NCI-H345 treated with DMSO at 0.1 percent for 48 hours (cell line): ENCODE measurements around the gene TMEM45B.
"Not testable (repeated sequence)": the region's sequence is repeated elsewhere in the genome, so short reads cannot be mapped to it uniquely, and the experiment has no call there.

Experiments
- DNase-seq: peaks from one replicate; lab custom pipeline; 2025; ENCODE audit not compliant: unreplicated experiment; lab: John Stamatoyannopoulos, UW

TMEM45B gene

DNA sequence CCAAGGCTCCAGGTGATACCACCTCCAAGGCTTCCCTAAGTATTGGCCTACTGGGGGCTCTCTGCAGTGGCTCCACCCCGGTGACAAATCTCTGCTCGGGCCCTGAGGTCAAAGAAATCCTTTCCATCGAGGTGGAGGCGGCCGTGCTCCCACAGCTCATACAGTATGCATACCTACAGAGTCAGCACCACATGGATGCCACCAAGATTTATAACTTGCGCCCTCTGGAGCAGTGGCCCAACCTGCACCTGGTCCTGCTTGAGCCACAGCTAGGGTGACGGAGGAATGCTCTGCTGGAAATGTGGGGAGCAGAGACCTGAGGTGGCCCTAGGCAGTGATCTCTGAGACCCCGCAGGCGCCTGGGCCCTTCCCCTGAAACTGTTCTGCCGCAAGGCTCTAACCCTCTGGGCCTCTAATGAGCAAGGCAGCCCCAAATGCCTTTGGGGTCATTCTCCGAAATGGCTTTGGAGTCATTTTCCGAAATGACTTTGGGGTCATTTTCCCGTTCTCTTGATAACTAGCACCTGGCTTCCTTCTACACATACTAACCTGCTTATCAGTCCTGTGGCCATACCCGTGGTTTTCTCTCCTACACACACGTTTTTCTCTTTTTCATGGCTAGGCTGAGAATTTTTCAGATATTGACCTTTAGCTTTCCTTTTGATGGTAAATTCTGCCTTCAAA is 33.9 kb downstream of the TMEM45B start:
- DNase-seq: no peak

DNA sequence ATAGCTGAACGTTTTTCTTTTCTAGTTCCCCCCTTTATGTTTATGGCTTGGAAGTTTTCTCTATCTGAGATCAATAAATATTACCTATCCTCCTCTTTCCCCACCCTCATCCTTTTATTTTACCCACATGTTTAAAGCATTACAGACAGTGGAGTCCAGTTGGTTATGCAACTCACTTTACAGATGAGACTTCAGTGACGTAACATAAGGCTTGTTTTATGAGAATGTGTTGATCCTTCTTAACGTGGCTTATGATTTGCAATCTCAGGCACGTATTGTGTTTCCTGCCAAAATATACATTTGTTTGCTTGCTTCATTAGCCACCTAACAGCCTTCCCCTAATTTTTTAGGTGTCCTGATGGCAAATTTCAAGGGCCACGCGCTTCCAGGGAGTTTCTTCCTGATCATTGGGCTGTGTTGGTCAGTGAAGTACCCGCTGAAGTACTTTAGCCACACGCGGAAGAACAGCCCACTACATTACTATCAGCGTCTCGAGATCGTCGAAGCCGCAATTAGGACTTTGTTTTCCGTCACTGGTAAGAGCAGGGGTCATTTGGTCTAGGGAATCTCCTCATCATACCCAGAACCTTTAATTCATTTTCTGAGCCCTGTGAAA is 36.6 kb downstream of the TMEM45B start:
- no peak for DNase-seq

GRCh38 chr11:129853518-129854231 is 38.0 kb downstream of the TMEM45B start:
- DNase-seq: peak; percentile 95

DNA sequence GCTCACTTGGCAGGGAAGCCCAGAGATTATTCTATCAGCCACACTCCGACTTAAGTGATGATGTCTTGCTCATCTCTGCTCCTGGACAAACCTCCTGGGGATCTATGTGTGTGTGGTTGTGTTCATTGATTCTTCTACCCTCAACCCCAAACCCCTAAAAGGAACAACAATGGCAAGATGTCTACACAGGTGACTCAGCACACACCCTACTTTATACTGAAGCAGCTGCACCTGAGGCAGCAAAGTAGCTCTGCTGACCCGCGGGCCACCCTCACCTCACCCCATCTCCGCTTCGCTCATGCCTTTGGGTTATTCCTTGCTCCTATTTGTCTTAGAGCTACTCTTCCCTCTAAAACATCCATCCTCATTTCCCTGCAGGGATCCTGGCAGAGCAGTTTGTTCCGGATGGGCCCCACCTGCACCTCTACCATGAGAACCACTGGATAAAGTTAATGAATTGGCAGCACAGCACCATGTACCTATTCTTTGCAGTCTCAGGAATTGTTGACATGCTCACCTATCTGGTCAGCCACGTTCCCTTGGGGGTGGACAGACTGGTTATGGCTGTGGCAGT is 38.7 kb downstream of the TMEM45B start:
- peak; percentile 49 for DNase-seq

GRCh38 chr11:129855086-129855485 is 39.4 kb downstream of the TMEM45B start:
- DNase-seq: no peak

DNA sequence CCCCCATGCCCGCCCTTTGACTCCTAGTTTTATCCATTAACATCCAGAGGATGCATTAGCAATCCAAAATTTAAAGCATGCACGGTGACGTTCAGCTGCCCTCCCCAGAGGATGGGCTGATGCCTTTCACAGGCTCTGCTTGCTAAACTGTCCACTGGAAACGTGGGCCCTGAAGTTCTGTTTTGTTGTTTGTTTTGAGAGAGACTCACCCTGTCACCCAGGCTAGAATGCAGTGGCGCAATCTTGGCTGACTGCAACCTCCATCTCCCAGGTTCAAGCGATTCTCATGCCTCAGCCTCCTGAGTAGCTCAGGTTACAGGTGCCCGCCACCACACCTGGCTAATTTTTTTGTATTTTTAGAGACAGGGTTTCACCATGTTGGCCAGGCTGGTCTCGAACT is 40.4 kb downstream of the TMEM45B start:
- DNase-seq: no peak

DNA sequence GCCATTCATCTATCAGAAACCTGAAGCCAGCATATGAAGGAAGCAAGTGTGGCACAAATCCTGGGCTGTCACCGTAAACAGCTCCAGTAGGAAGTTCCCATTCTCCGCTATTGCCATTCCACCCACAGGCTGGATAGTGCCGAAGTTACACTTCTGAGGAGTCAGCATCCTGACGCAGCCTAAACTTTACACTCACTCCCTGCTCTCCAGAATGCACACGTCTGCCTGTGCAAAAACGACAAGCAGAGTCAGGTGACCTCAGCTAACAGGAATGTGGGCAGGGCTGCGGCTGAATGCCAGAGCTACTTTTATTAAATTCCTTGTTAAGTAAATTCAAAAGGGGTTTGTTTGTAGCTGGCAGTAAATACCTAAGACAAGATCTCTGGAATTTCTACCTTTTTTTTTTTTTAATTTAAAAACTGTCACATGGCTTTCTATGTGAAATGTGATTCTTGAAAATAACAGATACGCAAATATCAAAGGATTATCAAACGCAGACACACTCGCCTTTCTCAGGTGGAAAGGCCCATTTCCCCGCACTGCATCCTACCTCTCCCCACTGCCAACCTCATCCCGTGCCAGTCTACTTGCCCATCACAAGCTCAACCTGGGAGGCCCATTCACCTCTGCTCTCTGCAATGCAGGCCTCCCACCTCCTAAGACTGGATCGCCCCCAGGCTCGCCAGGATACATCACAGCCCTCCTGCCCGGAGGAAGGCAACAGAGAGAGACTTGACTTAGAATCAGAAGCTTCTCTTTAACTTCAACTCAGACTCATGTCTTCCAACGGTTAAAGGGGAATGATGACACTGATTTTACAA is 46.3 kb downstream of the TMEM45B start:
- DNase-seq: no peak

DNA sequence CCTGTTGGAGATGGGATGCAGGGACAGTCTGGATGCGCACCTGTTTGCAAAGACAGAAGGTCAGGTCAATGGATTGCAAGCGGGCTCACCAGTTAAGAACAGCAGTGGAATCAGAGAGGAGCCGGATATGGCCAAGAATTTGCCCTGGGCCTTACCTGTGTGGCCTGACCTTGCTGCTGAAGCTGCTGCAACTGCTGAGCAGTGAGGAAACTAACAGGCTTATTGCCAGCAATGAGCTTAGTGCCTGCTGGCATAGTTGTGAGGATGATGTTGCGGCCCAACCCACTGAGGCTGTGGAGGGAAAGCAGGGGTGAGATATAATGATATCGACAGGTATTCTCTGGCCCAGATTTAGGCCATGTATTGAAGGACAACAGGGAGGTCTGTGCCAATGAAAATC is 49.2 kb downstream of the TMEM45B start:
- no peak for DNase-seq

GRCh38 chr11:129865701-129866100 is 50.1 kb downstream of the TMEM45B start:
- no peak for DNase-seq

GRCh38 chr11:129866311-129866710 is 50.7 kb downstream of the TMEM45B start:
- no peak for DNase-seq

DNA sequence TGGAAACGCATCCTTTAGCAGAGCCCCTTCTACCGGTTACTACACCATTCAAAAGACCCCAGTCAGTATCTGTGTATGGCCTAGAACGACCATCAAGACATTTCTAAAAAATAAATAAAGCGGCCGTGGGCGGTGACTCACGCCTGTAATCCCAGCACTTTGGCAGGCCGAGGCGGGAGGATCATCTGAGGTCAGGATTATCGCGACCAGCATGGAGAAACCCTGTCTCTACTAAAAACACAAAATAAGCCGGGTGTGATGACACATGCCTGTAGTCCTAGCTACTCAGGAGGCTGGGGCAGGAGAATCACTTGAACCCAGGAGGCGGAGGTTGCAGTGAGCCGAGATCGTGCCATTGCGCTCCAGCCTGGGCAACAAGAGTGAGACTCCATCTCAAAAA is 53.0 kb downstream of the TMEM45B start:
- DNase-seq: not testable (repeated sequence)

GRCh38 chr11:129871914-129872313 is 56.3 kb downstream of the TMEM45B start:
- no peak for DNase-seq

GRCh38 chr11:129880311-129880710 is 64.7 kb downstream of the TMEM45B start:
- no peak for DNase-seq

- no peak for DNase-seq
These were observed 66.0 kb downstream of the TMEM45B start for GRCh38 chr11:129881570-129882170.

- no peak for DNase-seq
These were observed 68.9 kb downstream of the TMEM45B start for GRCh38 chr11:129884581-129884980.

- no peak for DNase-seq
These were observed 69.7 kb downstream of the TMEM45B start for GRCh38 chr11:129885381-129885780.

- no peak for DNase-seq
These were observed 72.8 kb downstream of the TMEM45B start for GRCh38 chr11:129888451-129888850.

DNA sequence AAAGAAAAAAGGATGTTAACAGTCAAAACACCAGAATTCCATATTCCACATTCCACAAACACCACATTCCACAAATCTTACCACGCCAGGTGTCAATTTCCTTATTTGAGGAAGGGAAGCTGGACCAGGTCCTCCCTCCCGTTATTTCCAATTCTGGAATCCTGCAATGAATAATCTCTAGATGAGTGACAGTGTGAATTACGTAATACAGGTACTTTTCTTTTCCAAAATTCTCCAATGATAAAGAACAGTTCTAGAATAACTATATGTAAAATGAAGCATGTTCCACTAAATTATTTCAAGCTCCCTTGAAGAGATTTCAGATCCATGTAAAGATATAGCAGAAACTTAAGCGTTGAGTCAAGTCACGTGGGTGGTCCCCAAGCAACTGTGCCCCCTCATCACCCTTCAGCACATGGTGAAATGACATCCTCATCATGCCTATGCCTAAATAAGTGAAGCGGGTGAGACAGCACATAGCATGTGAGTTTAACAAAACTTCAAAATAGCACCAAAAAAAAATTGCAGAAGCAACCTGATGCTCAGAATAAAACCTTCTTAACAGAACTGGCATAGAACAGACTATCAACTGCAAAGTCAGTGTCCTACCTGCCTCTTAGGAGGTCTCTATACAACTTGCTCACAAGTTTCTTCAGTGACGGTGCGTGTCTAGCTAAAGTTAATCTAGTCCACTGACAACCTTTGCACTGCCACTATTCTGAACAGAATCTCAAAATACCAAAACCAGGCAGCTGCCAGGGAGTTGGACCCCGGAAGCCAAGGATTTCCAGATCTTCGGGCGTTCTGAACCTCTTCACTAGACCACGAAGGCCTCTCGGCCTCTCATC is 78.9 kb downstream of the TMEM45B start:
- no peak for DNase-seq

DNA sequence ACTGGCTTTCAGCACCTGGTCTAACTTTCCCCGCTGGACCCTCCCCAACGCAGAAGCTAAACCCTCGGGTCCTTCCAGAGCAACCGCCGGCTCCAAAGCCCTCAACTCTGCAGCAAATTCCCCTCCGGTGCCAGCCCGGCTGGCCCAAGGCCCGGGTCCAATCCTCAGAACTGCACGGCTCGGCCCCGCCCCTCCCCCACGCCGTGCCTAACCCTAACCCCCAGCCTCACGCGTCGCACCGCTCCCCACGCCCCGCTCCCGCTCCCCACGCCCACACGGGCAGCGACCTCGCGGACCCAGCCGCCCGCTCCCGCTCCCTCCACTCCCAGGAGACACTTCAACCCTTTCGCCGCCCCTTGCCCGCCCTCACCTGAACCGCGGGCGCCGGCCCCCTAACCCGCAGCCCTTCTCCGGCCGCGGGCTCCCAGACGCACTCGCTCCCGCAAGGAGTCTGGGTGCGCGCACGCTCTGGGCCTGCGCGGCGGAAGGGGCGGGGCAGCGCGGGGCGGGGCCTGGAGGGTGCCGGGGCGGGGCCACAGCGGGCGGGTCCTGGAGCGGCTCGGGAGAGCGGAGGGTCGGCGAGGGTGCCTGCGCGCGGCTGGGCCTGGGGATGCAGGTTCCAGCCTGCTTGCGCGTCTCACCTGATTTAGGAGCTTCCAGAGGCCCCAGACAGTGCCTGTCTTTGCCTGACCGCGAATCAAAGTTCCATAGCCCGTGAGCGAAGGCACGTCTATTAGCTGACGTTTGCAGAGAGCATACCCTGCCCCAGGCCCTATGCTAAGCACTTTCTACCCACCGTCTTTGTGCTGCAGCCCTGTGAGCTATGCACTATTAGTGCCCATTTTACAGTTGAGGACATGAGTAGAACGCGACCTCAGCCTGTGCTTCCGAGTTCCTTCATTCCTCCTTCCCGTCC is 79.7 kb downstream of the TMEM45B start, which contains the start of gene NFRKB:
NFRKB (minus strand) TSS at position 453 of the 916 bp plus-strand sequence. CDS start 2,729 bp downstream, outside the sequence.
- DNase-seq: peak; percentile 70
